HG02759 (cell line): Measurements from ENCODE around the gene LRRC47.
"Not testable (repeated sequence)": the region's sequence is repeated elsewhere in the genome, so short reads cannot be mapped to it uniquely, and the experiment has no call there.

Experiments
- ATAC-seq: cut with Tn5 transposase; IDR thresholded peaks from one replicate; pipeline ENCODE4 v1.9.1; 2021; ENCODE audit warnings: mild to moderate bottlenecking, moderate library complexity; ENCODE audit not compliant: unreplicated experiment

LRRC47 gene

GRCh38 chr1:3750741-3751140 is 45.6 kb downstream of the LRRC47 start:
- no peak for ATAC-seq

GRCh38 chr1:3749512-3749911 is 46.8 kb downstream of the LRRC47 start:
- no peak for ATAC-seq

- not testable (repeated sequence) for ATAC-seq
Observed at GRCh38 chr1:3748316-3748900, 47.9 kb downstream of the LRRC47 start.

- no peak for ATAC-seq
Observed at GRCh38 chr1:3747903-3748302, 48.4 kb downstream of the LRRC47 start.

GRCh38 chr1:3747522-3747848 is 48.8 kb downstream of the LRRC47 start:
- no peak for ATAC-seq

GRCh38 chr1:3746830-3747521 is 49.3 kb downstream of the LRRC47 start:
- ATAC-seq: peak; percentile 95

GRCh38 chr1:3746389-3746829 is 49.9 kb downstream of the LRRC47 start:
- ATAC-seq: no peak

GRCh38 chr1:3745590-3746381 is 50.5 kb downstream of the LRRC47 start:
- no peak for ATAC-seq

GRCh38 chr1:3745071-3745470 is 51.2 kb downstream of the LRRC47 start:
- ATAC-seq: no peak

- ATAC-seq: no peak
Observed at GRCh38 chr1:3744646-3745045, 51.7 kb downstream of the LRRC47 start.

- no peak for ATAC-seq
Observed at GRCh38 chr1:3743826-3744225, 52.5 kb downstream of the LRRC47 start.

- ATAC-seq: no peak
Observed at GRCh38 chr1:3743421-3743820, 52.9 kb downstream of the LRRC47 start.

- ATAC-seq: no peak
Observed at GRCh38 chr1:3742439-3743298, 53.6 kb downstream of the LRRC47 start.

GRCh38 chr1:3741566-3742438 is 54.5 kb downstream of the LRRC47 start:
- no peak for ATAC-seq

GRCh38 chr1:3740752-3741151 is 55.5 kb downstream of the LRRC47 start:
- no peak for ATAC-seq

GRCh38 chr1:3740042-3740441 is 56.3 kb downstream of the LRRC47 start:
- ATAC-seq: no peak

GRCh38 chr1:3738943-3739342 is 57.4 kb downstream of the LRRC47 start:
- ATAC-seq: no peak

GRCh38 chr1:3736708-3737107 is 59.6 kb downstream of the LRRC47 start:
- ATAC-seq: no peak

- no peak for ATAC-seq
Observed at GRCh38 chr1:3736131-3736561, 60.2 kb downstream of the LRRC47 start.

- no peak for ATAC-seq
Observed at GRCh38 chr1:3735688-3736087, 60.6 kb downstream of the LRRC47 start.
